Measurements from ENCODE around the gene PTPRR. TPM values are rescaled to one million over a fixed set of nuclear protein-coding genes. Genes with fewer than 3 reads are reported as not detected.

The PTPRR gene
- total RNA-seq, 2 experiments from 2014 or later, result not detected

DNA sequence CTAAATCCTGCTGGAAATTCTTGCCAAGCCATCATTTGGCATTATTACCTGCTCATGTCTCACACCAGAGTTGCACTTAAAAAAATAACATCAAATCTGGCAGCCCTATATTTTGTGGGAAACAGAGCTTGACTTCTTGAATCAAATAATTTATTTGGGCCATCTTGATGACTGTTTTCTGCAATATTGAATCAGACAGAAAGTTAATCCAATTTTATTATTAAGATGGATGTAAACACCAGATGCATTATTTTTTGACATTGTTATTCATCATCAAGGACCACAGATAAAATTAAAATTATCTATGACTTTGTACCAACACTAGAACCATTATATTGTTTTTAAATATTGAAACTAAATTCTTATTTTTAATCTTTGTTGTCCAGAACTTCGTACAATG is 132.9 kb downstream of the PTPRR start:
- H3K4me3 Mint-ChIP-seq, result no peak overlapping the region
- ChIA-PET POLR2A (no interaction called here), CTCF (no interaction called here)
- no peaks in the 10 kb centered on the region for H3K4me1 Mint-ChIP-seq
- H3K36me3 Mint-ChIP-seq (ENCODE audit: low read depth), result no peaks in the 10 kb centered on the region
- no peaks in the 10 kb centered on the region for H3K9me3 Mint-ChIP-seq
- no peaks in the 10 kb centered on the region for H3K27me3 Mint-ChIP-seq
- DNase-seq, result no peak
- no peak overlapping the region for H3K27ac Mint-ChIP-seq

DNA sequence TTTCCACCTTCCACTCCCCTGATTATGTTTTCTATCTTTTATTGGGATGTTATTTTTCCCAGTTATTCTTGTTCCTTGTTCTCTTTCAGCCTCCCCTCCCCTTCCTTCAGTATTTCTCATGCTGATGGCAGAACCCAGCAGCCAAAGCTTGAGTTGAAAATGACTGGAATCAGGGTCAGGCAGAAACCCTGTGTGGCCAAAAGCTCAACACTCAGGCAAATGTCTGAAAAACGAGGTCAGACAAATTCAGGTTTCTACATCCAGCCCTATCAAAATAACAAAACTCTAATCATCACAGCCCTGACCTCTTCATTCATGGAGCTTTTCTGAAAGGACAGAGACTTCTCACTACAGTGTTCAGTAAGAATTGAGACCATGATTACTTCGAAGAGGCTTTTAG is 134.6 kb downstream of the PTPRR start:
- Mint-ChIP-seq H3K27ac (no peak overlapping the region), H3K4me1 (no peaks in the 10 kb centered on the region), H3K27me3 (no peaks in the 10 kb centered on the region), H3K4me3 (no peak overlapping the region), H3K9me3 (no peaks in the 10 kb centered on the region), H3K36me3 (ENCODE audit: low read depth) (no peaks in the 10 kb centered on the region)
- no peak for DNase-seq
- ChIA-PET CTCF (no interaction called here), POLR2A (no interaction called here)

DNA sequence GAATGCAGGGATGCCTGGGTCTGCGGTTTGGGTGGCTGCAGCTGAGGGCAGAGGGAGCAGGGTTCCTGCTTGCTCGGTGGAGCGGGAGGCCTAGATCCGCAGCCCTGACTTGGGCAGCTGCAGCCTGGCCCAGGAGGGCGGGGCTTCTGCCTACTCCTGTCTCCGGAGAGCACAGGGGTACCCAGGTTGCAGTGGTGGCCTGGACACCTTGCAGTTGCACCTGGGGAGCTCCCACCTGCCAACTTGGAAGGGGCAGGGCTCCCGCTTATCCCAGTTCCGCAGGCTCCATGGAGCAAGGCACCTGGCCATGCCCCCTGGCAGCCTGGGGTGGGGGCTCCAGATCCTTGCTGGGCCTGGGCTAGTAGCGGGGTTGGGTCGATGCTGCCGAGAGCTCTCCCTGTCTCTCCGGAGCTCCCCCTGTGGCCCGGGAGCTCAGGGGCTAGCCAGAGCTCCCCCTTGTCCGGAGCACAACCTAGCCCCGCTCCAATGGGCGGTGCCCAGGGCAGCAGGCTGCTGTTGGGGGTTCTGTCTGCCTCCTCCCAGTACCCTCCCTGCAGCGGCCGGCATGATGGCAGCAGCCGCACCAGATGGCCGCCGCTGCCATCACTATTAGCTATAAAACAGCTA is 136.4 kb downstream of the PTPRR start:
- Mint-ChIP-seq H3K9me3 (no peaks in the 10 kb centered on the region), H3K36me3 (ENCODE audit: low read depth) (no peaks in the 10 kb centered on the region), H3K27me3 (no peaks in the 10 kb centered on the region), H3K27ac (no peak overlapping the region), H3K4me1 (no peaks in the 10 kb centered on the region), H3K4me3 (no peak overlapping the region)
- DNase-seq, result no peak
- ChIA-PET CTCF (no interaction called here), POLR2A (no interaction called here)

DNA sequence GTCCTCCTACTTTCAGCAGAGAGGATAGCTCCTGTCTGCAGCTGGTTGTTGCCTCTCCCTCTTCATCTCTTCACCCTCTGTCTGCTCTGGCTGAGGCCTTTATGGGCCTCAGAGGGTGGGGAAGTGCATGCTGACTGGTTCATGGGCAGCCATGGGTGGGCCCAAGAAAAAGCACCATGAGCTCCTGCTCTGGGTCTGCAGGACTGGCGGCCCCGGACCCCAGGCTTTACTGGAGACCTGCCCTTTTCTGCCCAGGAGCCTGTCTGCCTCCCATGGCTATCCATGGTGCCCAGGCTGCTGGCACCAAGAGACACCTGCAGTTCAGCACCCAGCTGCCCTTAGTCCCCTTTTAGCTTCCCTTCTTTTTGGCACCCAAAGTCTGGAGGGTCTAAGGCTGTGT is 137.1 kb downstream of the PTPRR start:
- Mint-ChIP-seq H3K27me3 (no peaks in the 10 kb centered on the region), H3K27ac (no peak overlapping the region), H3K4me3 (no peak overlapping the region), H3K36me3 (ENCODE audit: low read depth) (no peaks in the 10 kb centered on the region), H3K9me3 (no peaks in the 10 kb centered on the region), H3K4me1 (no peaks in the 10 kb centered on the region)
- POLR2A ChIA-PET, result no interaction called here
- no peak for DNase-seq
- CTCF ChIA-PET, result no interaction called here

DNA sequence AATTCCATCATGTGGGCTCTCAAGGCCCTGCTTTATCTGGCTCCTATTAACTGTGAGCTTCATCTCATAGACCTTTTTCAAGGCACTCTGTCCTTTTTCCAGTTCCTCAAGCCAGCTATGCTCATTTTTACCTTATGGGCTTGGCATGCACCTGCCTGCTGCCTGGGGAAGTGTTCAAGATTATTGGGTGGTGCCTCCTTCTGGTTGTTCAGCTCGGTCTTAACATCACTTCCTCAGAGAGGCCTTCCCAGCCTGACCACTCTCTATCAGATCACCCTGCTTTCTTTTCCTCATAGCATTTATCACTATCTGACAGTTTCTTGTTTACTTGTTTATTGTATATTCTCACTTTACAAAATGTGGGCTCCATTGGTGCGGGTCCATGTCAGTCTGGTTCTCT is 141.3 kb downstream of the PTPRR start:
- ChIA-PET CTCF (no interaction called here), POLR2A (no interaction called here)
- no peaks in the 10 kb centered on the region for H3K4me1 Mint-ChIP-seq
- no peak overlapping the region for H3K4me3 Mint-ChIP-seq
- no peaks in the 10 kb centered on the region for H3K36me3 Mint-ChIP-seq (ENCODE audit: low read depth)
- no peak for DNase-seq
- no peak overlapping the region for H3K27ac Mint-ChIP-seq
- H3K27me3 Mint-ChIP-seq, result peaks cover 2% of the 10 kb centered on the region
- no peaks in the 10 kb centered on the region for H3K9me3 Mint-ChIP-seq

DNA sequence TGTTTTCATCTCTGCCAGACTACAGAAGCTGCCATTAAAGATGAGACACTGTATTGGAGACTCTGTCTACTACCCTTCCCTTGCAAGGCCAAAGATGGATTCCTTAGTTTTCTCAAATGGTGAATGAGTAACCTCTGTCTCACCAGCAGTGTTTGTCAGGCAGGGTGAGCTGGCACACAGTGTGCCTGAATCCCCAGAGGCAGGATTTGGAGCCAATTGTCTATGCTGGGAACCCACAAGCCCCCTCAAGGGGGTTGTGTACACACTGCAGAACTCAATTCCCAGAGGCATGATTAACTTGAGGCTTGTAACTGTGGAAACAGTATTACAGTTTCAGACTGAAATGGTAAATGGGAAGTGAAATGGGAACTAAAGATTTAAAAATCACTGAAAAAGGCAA is 146.5 kb downstream of the PTPRR start:
- no peak for DNase-seq
- ChIA-PET POLR2A (no interaction called here), CTCF (no interaction called here)
- Mint-ChIP-seq H3K27me3 (peaks cover 2% of the 10 kb centered on the region), H3K4me1 (no peaks in the 10 kb centered on the region), H3K4me3 (no peak overlapping the region), H3K36me3 (ENCODE audit: low read depth) (no peaks in the 10 kb centered on the region), H3K27ac (no peak overlapping the region), H3K9me3 (no peaks in the 10 kb centered on the region)

DNA sequence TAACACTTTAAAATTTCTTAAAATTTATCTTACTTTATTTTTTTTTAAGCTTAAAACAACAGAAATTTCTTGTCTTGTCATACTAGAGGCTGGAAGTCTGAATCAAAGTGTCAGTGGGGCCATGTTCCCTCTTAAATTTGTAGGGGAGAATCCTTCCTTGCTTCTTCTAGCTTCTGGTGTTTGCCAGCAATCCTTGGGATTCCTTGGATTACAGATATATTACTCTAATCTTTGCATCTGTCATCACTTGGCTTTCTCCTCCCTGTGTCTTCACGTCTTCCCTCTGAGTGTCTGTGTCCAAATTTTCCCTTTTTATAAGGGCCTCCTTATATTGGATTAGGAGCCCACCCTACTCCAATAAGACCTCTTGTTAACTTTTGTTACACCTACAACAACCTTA is 147.7 kb downstream of the PTPRR start:
- H3K27ac Mint-ChIP-seq, result no peak overlapping the region
- no peaks in the 10 kb centered on the region for H3K4me1 Mint-ChIP-seq
- peaks cover 2% of the 10 kb centered on the region for H3K27me3 Mint-ChIP-seq
- ChIA-PET CTCF (no interaction called here), POLR2A (no interaction called here)
- no peak for DNase-seq
- no peaks in the 10 kb centered on the region for H3K9me3 Mint-ChIP-seq
- no peak overlapping the region for H3K4me3 Mint-ChIP-seq
- H3K36me3 Mint-ChIP-seq (ENCODE audit: low read depth), result no peaks in the 10 kb centered on the region

DNA sequence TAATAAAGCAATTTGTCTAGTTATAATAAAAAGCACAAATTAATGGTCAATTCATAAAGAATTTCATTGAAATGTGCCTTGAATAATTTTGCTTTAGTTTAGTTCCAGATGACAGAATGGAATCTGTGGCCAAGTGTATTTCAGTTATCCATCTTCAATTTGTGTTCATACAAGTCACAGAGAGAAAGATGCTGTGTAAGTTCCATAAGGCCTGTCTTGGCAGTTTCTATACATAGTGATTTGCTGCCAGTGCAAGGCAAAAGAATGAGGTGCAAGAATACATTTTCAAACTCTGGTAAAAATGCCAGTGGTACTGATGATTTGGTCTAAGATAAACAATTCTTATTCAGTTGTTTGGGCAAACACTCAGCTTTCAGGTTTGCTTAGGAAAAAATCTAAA is 149.0 kb downstream of the PTPRR start:
- Mint-ChIP-seq H3K27me3 (peaks cover 2% of the 10 kb centered on the region), H3K36me3 (ENCODE audit: low read depth) (no peaks in the 10 kb centered on the region), H3K27ac (no peak overlapping the region), H3K9me3 (no peaks in the 10 kb centered on the region), H3K4me1 (no peaks in the 10 kb centered on the region), H3K4me3 (no peak overlapping the region)
- no peak for DNase-seq
- ChIA-PET POLR2A (no interaction called here), CTCF (no interaction called here)

DNA sequence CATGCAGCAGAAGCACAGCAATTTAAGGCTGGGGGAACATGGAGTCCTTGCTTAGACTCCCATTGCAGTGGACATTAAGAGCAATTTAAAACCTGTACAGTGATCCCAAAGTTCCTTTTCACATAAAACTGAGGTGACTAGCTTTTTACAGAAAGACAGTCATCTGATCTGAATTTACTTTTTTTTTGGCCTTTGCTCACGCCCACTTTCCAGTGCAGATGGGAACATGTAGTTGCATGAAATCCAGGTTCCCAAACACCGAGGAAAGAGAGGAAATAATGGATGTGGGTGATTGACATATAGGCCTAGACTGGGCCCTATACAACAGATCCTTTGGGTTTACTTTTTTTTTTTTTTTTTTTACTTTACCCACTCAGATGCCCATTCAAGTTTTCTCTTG is 156.9 kb downstream of the PTPRR start:
- Mint-ChIP-seq H3K4me1 (no peaks in the 10 kb centered on the region), H3K27me3 (peaks cover 2% of the 10 kb centered on the region), H3K36me3 (ENCODE audit: low read depth) (no peaks in the 10 kb centered on the region), H3K27ac (no peak overlapping the region), H3K4me3 (no peak overlapping the region), H3K9me3 (no peaks in the 10 kb centered on the region)
- no peak for DNase-seq
- POLR2A ChIA-PET, result no interaction called here
- CTCF ChIA-PET, result no interaction called here

DNA sequence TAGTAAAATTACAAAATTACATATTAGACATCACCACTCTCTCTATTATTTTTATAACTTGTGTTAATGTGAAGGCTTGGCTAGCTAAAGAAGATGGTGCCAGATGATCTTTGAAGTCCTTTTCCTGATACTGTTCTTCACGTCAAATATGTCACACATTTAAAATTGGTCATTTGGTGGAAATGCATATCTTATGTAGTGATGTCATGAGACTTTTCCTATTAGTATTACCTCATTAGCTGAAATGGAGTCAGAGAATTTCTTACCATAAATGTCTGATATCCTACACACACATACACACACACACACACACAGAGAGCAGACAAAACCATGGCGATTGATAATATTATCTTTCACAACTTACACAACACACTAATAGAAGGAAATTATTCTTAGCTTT is 158.5 kb downstream of the PTPRR start:
- Mint-ChIP-seq H3K9me3 (no peaks in the 10 kb centered on the region), H3K4me1 (no peaks in the 10 kb centered on the region), H3K36me3 (ENCODE audit: low read depth) (no peaks in the 10 kb centered on the region), H3K27me3 (peaks cover 2% of the 10 kb centered on the region), H3K27ac (no peak overlapping the region), H3K4me3 (no peak overlapping the region)
- DNase-seq, result no peak
- POLR2A ChIA-PET, result no interaction called here
- CTCF ChIA-PET, result interaction anchor here (0.6 kb wide), 1 partner anchor 159 kb away, joined by 3 read pairs; no protein-coding TSS in a partner anchor

DNA sequence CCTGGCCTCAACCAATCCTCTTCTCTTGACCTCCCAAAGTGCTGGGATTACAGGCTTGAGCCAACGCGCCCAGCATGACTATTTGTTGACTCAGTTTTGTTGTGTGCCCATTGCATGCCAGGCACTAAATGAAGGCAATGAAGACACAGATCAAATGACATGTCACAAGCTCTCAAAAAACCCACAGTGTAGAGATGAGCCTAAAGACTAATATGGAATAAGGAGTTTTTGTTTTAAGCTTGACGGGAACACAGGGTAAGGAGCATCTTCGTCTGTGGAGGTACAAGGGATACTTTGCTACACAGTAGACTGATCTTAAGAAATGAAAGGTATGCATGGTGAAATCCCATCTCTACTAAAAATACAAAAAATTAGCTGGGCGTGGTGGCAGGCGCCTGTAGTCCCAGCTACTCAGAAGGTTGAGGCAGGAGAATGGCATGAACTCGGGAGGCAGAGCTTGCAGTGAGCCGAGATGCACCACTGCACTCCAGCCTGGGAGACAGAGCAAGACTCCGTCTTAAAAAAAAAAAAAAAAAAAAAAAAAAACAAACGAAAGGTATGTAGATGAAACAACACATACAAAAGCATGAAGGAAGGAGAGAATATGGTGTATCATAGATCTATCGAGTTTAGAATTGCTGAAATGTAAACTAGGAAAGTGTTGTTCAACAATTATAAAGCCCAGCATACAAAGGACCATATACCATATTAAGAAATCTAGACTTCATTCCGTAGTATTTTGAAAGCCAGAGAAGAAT is 161.2 kb downstream of the PTPRR start:
- no peaks in the 10 kb centered on the region for H3K9me3 Mint-ChIP-seq
- no peak for DNase-seq
- peaks cover 2% of the 10 kb centered on the region for H3K4me1 Mint-ChIP-seq
- H3K4me3 Mint-ChIP-seq, result no peak overlapping the region
- H3K27me3 Mint-ChIP-seq, result peaks cover 2% of the 10 kb centered on the region
- CTCF ChIA-PET, result no interaction called here
- H3K36me3 Mint-ChIP-seq (ENCODE audit: low read depth), result no peaks in the 10 kb centered on the region
- POLR2A ChIA-PET, result no interaction called here
- no peak overlapping the region for H3K27ac Mint-ChIP-seq

DNA sequence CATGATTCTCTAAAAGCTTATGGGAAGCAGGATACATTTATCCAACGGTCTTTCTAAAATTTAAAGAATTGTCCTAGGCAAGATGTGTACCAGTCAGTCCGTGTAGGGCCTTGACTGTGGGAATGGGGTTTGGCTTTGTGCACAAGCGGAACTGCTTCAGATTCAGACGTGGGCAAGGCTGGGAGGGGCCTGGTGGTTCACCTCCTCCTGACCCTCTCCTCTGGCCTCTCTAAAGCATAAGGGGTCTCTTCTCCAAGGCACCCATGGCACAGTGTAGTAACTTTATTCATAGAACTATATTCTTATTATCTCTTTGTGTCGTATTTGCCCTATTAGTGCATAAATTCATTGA is 162.1 kb downstream of the PTPRR start:
- Mint-ChIP-seq H3K4me1 (peaks cover 2% of the 10 kb centered on the region), H3K36me3 (ENCODE audit: low read depth) (no peaks in the 10 kb centered on the region), H3K9me3 (no peaks in the 10 kb centered on the region)

DNA sequence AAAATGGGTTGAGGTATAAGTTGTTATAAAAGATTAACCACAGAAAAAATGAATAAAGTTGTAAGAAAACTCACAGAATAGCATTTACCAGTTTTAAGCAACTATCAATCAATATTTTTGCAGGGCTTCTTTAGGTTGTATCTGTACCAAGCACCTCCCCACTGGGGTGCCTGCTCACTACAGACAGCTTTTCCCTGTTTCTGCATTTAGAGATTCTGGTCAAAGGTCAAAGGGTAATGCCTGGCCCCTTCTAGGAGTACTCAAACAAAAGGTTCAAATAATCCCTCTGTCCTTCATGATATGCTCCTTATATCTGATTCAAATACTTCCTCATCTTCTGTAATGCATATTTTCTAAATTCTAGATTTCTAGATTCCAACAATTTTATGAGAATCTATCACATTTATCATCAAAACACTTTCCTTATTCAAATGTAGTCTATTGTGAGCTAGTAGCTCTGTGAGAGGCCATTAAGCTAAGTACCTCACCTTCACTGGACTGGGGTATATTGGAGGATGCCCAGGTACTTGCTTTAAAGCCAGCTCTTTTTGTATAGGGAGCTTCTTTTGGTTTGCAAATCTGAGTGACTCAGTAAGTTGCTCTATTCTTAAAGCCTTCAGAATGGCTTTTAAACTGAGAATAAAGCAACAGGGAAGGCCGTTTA is 162.6 kb downstream of the PTPRR start:
- DNase-seq, result no peak
- POLR2A ChIA-PET, result no interaction called here
- no peaks in the 10 kb centered on the region for H3K9me3 Mint-ChIP-seq
- no peak overlapping the region for H3K27ac Mint-ChIP-seq
- CTCF ChIA-PET, result no interaction called here
- peaks cover 3% of the 10 kb centered on the region for H3K27me3 Mint-ChIP-seq
- no peak overlapping the region for H3K4me3 Mint-ChIP-seq
- H3K36me3 Mint-ChIP-seq (ENCODE audit: low read depth), result no peaks in the 10 kb centered on the region
- peaks cover 2% of the 10 kb centered on the region for H3K4me1 Mint-ChIP-seq

More for the DNA sequence above, 162.1 kb downstream of the PTPRR start:
- H3K4me3 Mint-ChIP-seq, result no peak overlapping the region
- CTCF ChIA-PET, result no interaction called here
- no peak for DNase-seq
- POLR2A ChIA-PET, result no interaction called here
- H3K27ac Mint-ChIP-seq, result no peak overlapping the region
- H3K27me3 Mint-ChIP-seq, result peaks cover 2% of the 10 kb centered on the region

DNA sequence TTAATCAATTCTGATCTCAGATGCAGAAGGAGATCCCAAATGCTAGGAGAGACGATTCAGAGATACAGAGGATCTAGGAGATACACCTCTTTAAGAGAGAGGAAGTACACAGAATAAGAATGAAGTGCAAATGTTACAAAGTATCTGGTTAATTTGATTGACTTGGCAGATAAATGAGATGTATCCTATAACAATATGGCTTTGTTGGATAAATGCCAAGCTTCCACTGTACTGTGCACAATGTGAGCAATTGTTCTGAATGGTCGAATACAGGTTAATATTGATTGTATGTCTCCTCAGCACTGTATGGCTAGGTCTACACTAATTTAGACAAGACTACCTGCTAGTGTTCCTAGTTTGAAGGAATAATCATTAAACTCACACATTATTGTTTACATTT is 163.7 kb downstream of the PTPRR start:
- H3K27ac Mint-ChIP-seq, result no peak overlapping the region
- ChIA-PET POLR2A (no interaction called here), CTCF (no interaction called here)
- no peaks in the 10 kb centered on the region for H3K36me3 Mint-ChIP-seq (ENCODE audit: low read depth)
- DNase-seq, result no peak
- H3K27me3 Mint-ChIP-seq, result peaks cover 4% of the 10 kb centered on the region
- no peaks in the 10 kb centered on the region for H3K9me3 Mint-ChIP-seq
- H3K4me3 Mint-ChIP-seq, result no peak overlapping the region
- peaks cover 2% of the 10 kb centered on the region for H3K4me1 Mint-ChIP-seq

Measured in activated CD4-positive, alpha-beta memory T cell treated with anti-CD3 and anti-CD28 coated beads, Interleukin-2, amount 10 ng/mL, durations not matched to agents 7 days and 5 days (primary cell).